Measurements from ENCODE around the gene MUC21.

Gene MUC21

GRCh38 chr6:30944051-30944450 is 39.5 kb upstream of the MUC21 start:
- TF ChIP-seq CTCF (IDR thresholded peaks at IDR 0.05; ENCODE audit: extremely low read depth, missing control alignments): no peak
- no peak for DNase-seq (ENCODE audit: low spot score)

GRCh38 chr6:30945281-30945680 is 38.2 kb upstream of the MUC21 start:
- no peak for DNase-seq (ENCODE audit: low spot score)
- no peak for TF ChIP-seq CTCF (IDR thresholded peaks at IDR 0.05; ENCODE audit: extremely low read depth, missing control alignments)

GRCh38 chr6:30947231-30947630 is 36.3 kb upstream of the MUC21 start:
- DNase-seq (ENCODE audit: low spot score): no peak
- TF ChIP-seq CTCF (IDR thresholded peaks at IDR 0.05; ENCODE audit: extremely low read depth, missing control alignments): no peak

GRCh38 chr6:30948811-30949210 is 34.7 kb upstream of the MUC21 start:
- no peak for DNase-seq (ENCODE audit: low spot score)
- TF ChIP-seq CTCF (IDR thresholded peaks at IDR 0.05; ENCODE audit: extremely low read depth, missing control alignments): no peak

- DNase-seq (ENCODE audit: low spot score): peak; percentile 38
- no peak for TF ChIP-seq CTCF (IDR thresholded peaks at IDR 0.05; ENCODE audit: extremely low read depth, missing control alignments)
Observed at GRCh38 chr6:30951907-30952469, 31.5 kb upstream of the MUC21 start.

GRCh38 chr6:30954631-30955366 is 28.7 kb upstream of the MUC21 start:
- no peak for DNase-seq (ENCODE audit: low spot score)
- no peak for TF ChIP-seq CTCF (IDR thresholded peaks at IDR 0.05; ENCODE audit: extremely low read depth, missing control alignments)

- no peak for TF ChIP-seq CTCF (IDR thresholded peaks at IDR 0.05; ENCODE audit: extremely low read depth, missing control alignments)
- peak; percentile 80 for DNase-seq (ENCODE audit: low spot score)
Observed at GRCh38 chr6:30955367-30956042, 28.0 kb upstream of the MUC21 start.
